ENCODE data around the gene SLC10A3. TPM values are rescaled to one million over a fixed set of nuclear protein-coding genes. Genes with fewer than 3 reads are reported as not detected.

The SLC10A3 gene
- polyA plus RNA-seq, 2 donors, result 24.7 to 26.3 TPM

Other genes starting within 250 kb of the SLC10A3 start
- gene OPN1MW3, start 233.0 kb downstream of the SLC10A3 start, polyA plus RNA-seq, result not detected
- gene TEX28, start 195.5 kb downstream of the SLC10A3 start, polyA plus RNA-seq, result not detected
- not detected for gene TKTL1, start 194.8 kb downstream of the SLC10A3 start, polyA plus RNA-seq
- 100 to 1,000 TPM; 407 to 691 TPM for gene FLNA, start 116.0 kb downstream of the SLC10A3 start, polyA plus RNA-seq
- gene EMD, start 111.3 kb downstream of the SLC10A3 start, polyA plus RNA-seq, result 10 to 100 TPM; 66.5 to 83.9 TPM
- 1,000 to 10,000 TPM; 2,998 to 4,750 TPM for gene RPL10, start 92.3 kb downstream of the SLC10A3 start, polyA plus RNA-seq
- gene DNASE1L1, start 81.4 kb downstream of the SLC10A3 start, polyA plus RNA-seq, result 10 to 100 TPM; 20.1 to 20.3 TPM
- 10 to 100 TPM; 28.9 to 59.5 TPM for gene TAFAZZIN, start 79.1 kb downstream of the SLC10A3 start, polyA plus RNA-seq
- 10 to 100 TPM; 40.3 to 65.8 TPM for gene ATP6AP1, start 62.0 kb downstream of the SLC10A3 start, polyA plus RNA-seq
- gene GDI1, start 53.5 kb downstream of the SLC10A3 start, polyA plus RNA-seq, result 10 to 100 TPM; 46.4 to 63.5 TPM
- 10 to 100 TPM; 37.5 to 46.6 TPM for gene FAM50A, start 46.5 kb downstream of the SLC10A3 start, polyA plus RNA-seq
- 10 to 100 TPM in 1 of 2 donors, 1 to 10 TPM in 1; 4.3 to 19.0 TPM for gene PLXNA3, start 32.3 kb downstream of the SLC10A3 start, polyA plus RNA-seq
- gene LAGE3, start 11.3 kb downstream of the SLC10A3 start, polyA plus RNA-seq, result 10 to 100 TPM in 1 of 2 donors, 1 to 10 TPM in 1; 6.2 to 21.1 TPM
- gene UBL4A, start 4.0 kb downstream of the SLC10A3 start, polyA plus RNA-seq, result 10 to 100 TPM; 15.4 to 28.5 TPM
- gene FAM3A, start 25.6 kb upstream of the SLC10A3 start, polyA plus RNA-seq, result 10 to 100 TPM; 51.6 to 54.4 TPM
- 10 to 100 TPM; 42.7 to 46.9 TPM for gene G6PD, start 56.2 kb upstream of the SLC10A3 start, polyA plus RNA-seq
- gene IKBKG, start 57.0 kb upstream of the SLC10A3 start, polyA plus RNA-seq, result 10 to 100 TPM; 16.2 to 19.7 TPM
- not detected for gene CTAG1A, start 94.5 kb upstream of the SLC10A3 start, polyA plus RNA-seq
- under 1 TPM in 1 of 2 donors, not detected in 1; 0.04 TPM for gene CTAG1B, start 128.7 kb upstream of the SLC10A3 start, polyA plus RNA-seq
- 1 to 10 TPM in 1 of 2 donors, not detected in 1; 2.8 TPM for gene CTAG2, start 162.9 kb upstream of the SLC10A3 start, polyA plus RNA-seq